CD4-positive, CD25-positive, alpha-beta regulatory T cell (primary cell): ENCODE results near the gene PADI1. TPM values are rescaled to one million over a fixed set of nuclear protein-coding genes. Genes with fewer than 3 reads are reported as not detected.

Experiments
- ATAC-seq, 2 donors: fragments of 150-1000 bp; cut with Tn5 transposase; one replicate each; pipeline ENCODE4 v1.10.0; 2021; ENCODE audit warnings: low read depth in 2 of 2, moderate number of reproducible peaks in 2 of 2, moderate library complexity in 1 of 2
- DNase-seq, 3 donors: peaks; one replicate each; pipeline versions ENCODE4 v3.0.0 to v3.0.0-alpha.2; 2012 to 2022; ENCODE audit warnings: mixed read lengths in 1 of 3
- H3K27ac ChIP-seq: one replicate; pipeline ENCODE4 v1.7.0; 2013; ENCODE audit warnings: mild to moderate bottlenecking, low read length; ENCODE audit not compliant: insufficient read depth, poor library complexity, severe bottlenecking
- H3K27me3 ChIP-seq: one replicate; pipeline ENCODE4 v1.7.0; 2013; ENCODE audit warnings: low read length; ENCODE audit not compliant: control insufficient read depth, insufficient read depth
- H3K36me3 ChIP-seq: one replicate; pipeline ENCODE4 v1.7.0; 2013; ENCODE audit warnings: mild to moderate bottlenecking, low read length, moderate library complexity; ENCODE audit not compliant: control insufficient read depth, insufficient read depth
- H3K4me1 ChIP-seq: 2 replicates; pipeline ENCODE4 v1.7.0; 2013; ENCODE audit warnings: mild to moderate bottlenecking, low read length; ENCODE audit not compliant: insufficient read depth, control insufficient read depth, poor library complexity, severe bottlenecking
- H3K4me3 ChIP-seq: one replicate; pipeline ENCODE4 v1.7.0; 2013; ENCODE audit warnings: low read depth, mild to moderate bottlenecking, low read length, moderate library complexity
- H3K9me3 ChIP-seq, 2 experiments: 1 replicate in 1 of 2; 2 replicates in 1 of 2; pipeline ENCODE4 v1.7.0; 2013; ENCODE audit warnings: low read length in 2 of 2, mild to moderate bottlenecking in 1 of 2, moderate library complexity in 1 of 2; ENCODE audit not compliant: control insufficient read depth in 2 of 2
- H3K27ac Mint-ChIP-seq, 3 donors: one replicate each; pipeline ENCODE4 v1.8.0; 2020 to 2022; ENCODE audit warnings: mild to moderate bottlenecking in 3 of 3, mixed read lengths in 3 of 3, moderate library complexity in 2 of 3
- H3K27me3 Mint-ChIP-seq: one replicate; pipeline ENCODE4 v1.8.0; 2022; ENCODE audit warnings: mild to moderate bottlenecking, mixed read lengths
- H3K36me3 Mint-ChIP-seq: one replicate; pipeline ENCODE4 v1.8.0; 2020; ENCODE audit warnings: mixed read lengths
- H3K4me1 Mint-ChIP-seq, 4 donors: one replicate each; pipeline ENCODE4 v1.8.0; 2020 to 2022; ENCODE audit warnings: mixed read lengths in 4 of 4, mild to moderate bottlenecking in 1 of 4
- H3K4me3 Mint-ChIP-seq, 4 donors: one replicate each; pipeline ENCODE4 v1.8.0; 2020 to 2022; ENCODE audit warnings: mild to moderate bottlenecking in 4 of 4, mixed read lengths in 4 of 4, moderate library complexity in 3 of 4
- H3K9me3 Mint-ChIP-seq, 7 donors: one replicate each; pipeline ENCODE4 v1.8.0; 2020 to 2022; ENCODE audit warnings: mixed read lengths in 7 of 7, mild to moderate bottlenecking in 3 of 7, moderate library complexity in 2 of 7
- polyA plus RNA-seq, 4 donors: library from polyadenylated mRNA; unstranded; fragments of 300-500 nt; fragmentation: Illumina TruSeq; gene quantifications; one replicate each; pipeline ENCODE4 v1.2.3, GENCODE V29; 2021
- total RNA-seq: library from RNA; stranded (reverse); gene quantifications from one replicate; pipeline ENCODE4 v1.2.3, GENCODE V29; 2022

PADI1 gene
- total and polyA plus RNA-seq, 5 donors from 2014 or later: not detected

DNA sequence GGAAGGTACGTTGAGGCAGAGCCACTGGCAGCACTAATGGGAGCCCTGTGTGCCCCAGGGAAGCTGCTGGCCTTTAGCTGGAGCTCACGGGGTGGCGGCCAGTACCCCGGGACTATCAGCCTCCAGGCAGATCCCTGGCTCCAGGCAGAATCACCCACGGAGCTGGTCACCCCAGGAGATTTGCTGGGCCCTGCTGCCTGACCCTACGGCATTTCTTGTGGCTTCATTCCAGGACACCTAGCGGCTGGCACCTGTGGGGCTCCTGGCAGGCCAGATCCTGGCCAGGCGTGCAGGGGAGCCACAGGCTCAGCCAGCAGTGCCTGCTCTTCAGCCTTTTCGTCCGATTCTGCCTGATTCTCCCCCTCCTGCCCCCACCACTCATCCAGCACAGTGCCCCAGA lies 7.1 kb downstream of the PADI1 start:
- H3K4me1 ChIP-seq: peaks cover 11% of the 10 kb centered on the region
- Mint-ChIP-seq H3K27ac (peak overlapping the region in 1 of 3 donors; percentile 57), H3K9me3 (peaks cover 0 to 1% (median 0%) of the 10 kb centered on the region in 7 donors), H3K4me3 (no peak overlapping the region), H3K36me3 (no peaks in the 10 kb centered on the region), H3K4me1 (peaks cover 0 to 18% (median 10%) of the 10 kb centered on the region in 4 donors), H3K27me3 (peaks cover 31% of the 10 kb centered on the region)
- DNase-seq: no peak
- no peak overlapping the region for H3K4me3 ChIP-seq
- H3K9me3 ChIP-seq: no peaks in the 10 kb centered on the region
- no peak overlapping the region for H3K27ac ChIP-seq
- no peak for ATAC-seq
- H3K36me3 ChIP-seq: no peaks in the 10 kb centered on the region
- H3K27me3 ChIP-seq: no peaks in the 10 kb centered on the region

GRCh38 chr1:17212487-17213121 lies 7.7 kb downstream of the PADI1 start:
- peaks cover 11% of the 10 kb centered on the region for H3K4me1 ChIP-seq
- Mint-ChIP-seq H3K27ac (peak overlapping the region in 2 of 3 donors; percentile 4 to 57), H3K4me3 (peak overlapping the region in 3 of 4 donors; percentile 44 to 72 (median 68)), H3K27me3 (peaks cover 31% of the 10 kb centered on the region), H3K4me1 (peaks cover 0 to 18% (median 10%) of the 10 kb centered on the region in 4 donors), H3K36me3 (no peaks in the 10 kb centered on the region), H3K9me3 (peaks cover 0 to 1% (median 0%) of the 10 kb centered on the region in 7 donors)
- DNase-seq (peak in 2 of 3 donors; percentile 15 to 53), ATAC-seq (peak in 1 of 2 donors; percentile 42)
- no peaks in the 10 kb centered on the region for H3K27me3 ChIP-seq
- no peaks in the 10 kb centered on the region for H3K9me3 ChIP-seq
- no peak overlapping the region for H3K4me3 ChIP-seq
- H3K36me3 ChIP-seq: no peaks in the 10 kb centered on the region
- no peak overlapping the region for H3K27ac ChIP-seq

GRCh38 chr1:17213148-17213781 lies 8.3 kb downstream of the PADI1 start:
- H3K9me3 Mint-ChIP-seq: peaks cover 0 to 1% (median 0%) of the 10 kb centered on the region in 7 donors
- Histone ChIP-seq H3K4me3 (no peak overlapping the region), H3K4me1 (peaks cover 11% of the 10 kb centered on the region), H3K27ac (no peak overlapping the region), H3K36me3 (no peaks in the 10 kb centered on the region), H3K27me3 (no peaks in the 10 kb centered on the region), H3K9me3 (no peaks in the 10 kb centered on the region)
- ATAC-seq (no peak), DNase-seq (no peak)
- H3K36me3 Mint-ChIP-seq: no peaks in the 10 kb centered on the region
- peaks cover 0 to 15% (median 10%) of the 10 kb centered on the region in 4 donors for H3K4me1 Mint-ChIP-seq
- H3K4me3 Mint-ChIP-seq: peak overlapping the region in 2 of 4 donors; percentile 44 to 68
- H3K27ac Mint-ChIP-seq: peak overlapping the region in 2 of 3 donors; percentile 4 to 57
- peaks cover 31% of the 10 kb centered on the region for H3K27me3 Mint-ChIP-seq

- no peaks in the 10 kb centered on the region for H3K36me3 Mint-ChIP-seq
- Histone ChIP-seq H3K27ac (no peak overlapping the region), H3K9me3 (no peaks in the 10 kb centered on the region), H3K4me3 (no peak overlapping the region), H3K4me1 (peaks cover 11% of the 10 kb centered on the region), H3K27me3 (no peaks in the 10 kb centered on the region), H3K36me3 (no peaks in the 10 kb centered on the region)
- no peak for ATAC-seq
- no peak for DNase-seq
- peaks cover 0 to 1% (median 0%) of the 10 kb centered on the region in 7 donors for H3K9me3 Mint-ChIP-seq
- H3K27ac Mint-ChIP-seq: no peak overlapping the region
- H3K4me1 Mint-ChIP-seq: peaks cover 0 to 15% (median 10%) of the 10 kb centered on the region in 4 donors
- H3K4me3 Mint-ChIP-seq: no peak overlapping the region
- peaks cover 27% of the 10 kb centered on the region for H3K27me3 Mint-ChIP-seq
These were observed 8.8 kb downstream of the PADI1 start for GRCh38 chr1:17213782-17214148.

DNA sequence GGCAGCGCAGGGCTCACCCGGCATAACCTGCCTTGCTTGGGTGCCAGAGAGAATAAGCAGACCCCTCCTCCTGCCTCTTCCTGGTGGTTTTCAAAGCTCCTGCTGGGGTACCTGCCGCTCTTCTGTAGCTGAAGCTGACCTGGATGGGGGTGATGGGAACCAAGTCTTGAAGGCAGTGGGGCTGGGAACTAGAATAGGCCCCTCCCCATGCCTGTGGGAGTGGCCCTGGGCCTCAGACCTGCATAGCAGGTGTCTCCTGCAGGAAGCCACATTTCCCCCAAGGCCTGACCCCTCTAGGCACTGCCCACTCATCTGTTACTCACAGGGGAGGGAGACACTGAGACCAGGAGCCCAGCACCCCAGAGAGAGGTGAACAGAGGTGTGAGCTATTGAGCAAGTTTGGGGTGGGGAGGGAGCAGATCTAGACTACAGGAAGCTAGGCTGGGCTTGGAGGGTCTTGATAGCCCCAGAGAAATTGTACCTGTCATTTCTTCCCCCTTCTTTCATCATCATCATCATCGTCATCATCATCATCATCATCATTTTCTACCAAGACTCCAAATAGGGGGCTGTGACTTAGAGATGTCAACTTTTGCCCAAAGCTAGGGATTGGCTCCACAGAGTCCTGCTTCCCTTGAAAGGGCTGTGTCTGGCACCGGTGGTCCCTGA lies 10.1 kb downstream of the PADI1 start:
- H3K4me3 ChIP-seq: no peak overlapping the region
- Mint-ChIP-seq H3K27ac (peak overlapping the region in 1 of 3 donors; percentile 6), H3K27me3 (peaks cover 21% of the 10 kb centered on the region), H3K4me3 (no peak overlapping the region), H3K36me3 (no peaks in the 10 kb centered on the region), H3K4me1 (peaks cover 0 to 15% (median 10%) of the 10 kb centered on the region in 4 donors), H3K9me3 (no peaks in the 10 kb centered on the region)
- no peak for ATAC-seq
- peaks cover 11% of the 10 kb centered on the region for H3K4me1 ChIP-seq
- H3K27ac ChIP-seq: no peak overlapping the region
- no peak for DNase-seq
- H3K36me3 ChIP-seq: no peaks in the 10 kb centered on the region
- H3K9me3 ChIP-seq: no peaks in the 10 kb centered on the region
- H3K27me3 ChIP-seq: no peaks in the 10 kb centered on the region

DNA sequence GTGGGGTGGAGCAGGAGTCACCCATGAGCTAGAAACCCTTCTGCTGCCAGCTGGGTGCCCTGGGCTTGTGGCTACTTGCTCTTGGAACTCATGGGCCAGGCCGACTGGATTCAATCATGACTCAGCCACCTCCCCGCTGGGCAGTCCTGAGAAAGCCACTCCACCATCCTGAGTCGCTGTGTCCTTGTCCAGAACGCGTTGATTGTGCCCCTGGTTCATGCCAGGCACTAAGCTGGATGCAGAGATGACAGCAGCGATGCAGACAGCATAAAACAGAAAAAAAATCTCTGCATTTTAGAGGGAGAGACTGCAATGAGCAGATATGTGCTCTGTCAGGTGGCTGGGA lies 10.6 kb downstream of the PADI1 start:
- Mint-ChIP-seq H3K27ac (peak overlapping the region in 1 of 3 donors; percentile 6), H3K4me3 (no peak overlapping the region), H3K4me1 (peaks cover 0 to 15% (median 10%) of the 10 kb centered on the region in 4 donors), H3K36me3 (no peaks in the 10 kb centered on the region), H3K27me3 (peaks cover 21% of the 10 kb centered on the region), H3K9me3 (no peaks in the 10 kb centered on the region)
- Histone ChIP-seq H3K27ac (no peak overlapping the region), H3K4me1 (peaks cover 11% of the 10 kb centered on the region), H3K27me3 (no peaks in the 10 kb centered on the region), H3K4me3 (no peak overlapping the region), H3K9me3 (no peaks in the 10 kb centered on the region), H3K36me3 (no peaks in the 10 kb centered on the region)
- no peak for DNase-seq
- no peak for ATAC-seq

DNA sequence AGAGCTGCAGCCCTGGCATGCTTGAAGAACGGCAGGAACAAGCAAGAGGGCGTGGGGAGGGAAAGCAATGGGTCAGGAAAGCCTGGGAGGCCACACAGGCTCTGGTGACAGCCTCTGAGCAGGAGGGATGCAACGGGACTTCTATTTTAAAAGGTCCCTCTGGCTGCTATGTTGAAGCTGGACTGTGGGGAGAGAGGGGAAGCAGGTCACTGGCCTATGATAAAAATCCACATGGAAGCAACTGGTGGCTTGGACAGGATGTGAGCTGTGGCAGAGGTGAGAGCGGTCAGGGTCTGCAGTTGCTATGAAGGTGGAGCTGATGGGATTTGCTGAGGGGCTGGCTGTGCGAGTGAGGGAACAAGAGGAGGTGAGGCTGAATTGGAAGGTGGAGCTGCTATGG lies 11.2 kb downstream of the PADI1 start:
- no peak overlapping the region for H3K27ac Mint-ChIP-seq
- peaks cover 0 to 15% (median 10%) of the 10 kb centered on the region in 4 donors for H3K4me1 Mint-ChIP-seq
- Histone ChIP-seq H3K4me3 (no peak overlapping the region), H3K27me3 (no peaks in the 10 kb centered on the region), H3K36me3 (no peaks in the 10 kb centered on the region), H3K4me1 (peaks cover 11% of the 10 kb centered on the region), H3K9me3 (no peaks in the 10 kb centered on the region), H3K27ac (no peak overlapping the region)
- peaks cover 21% of the 10 kb centered on the region for H3K27me3 Mint-ChIP-seq
- H3K36me3 Mint-ChIP-seq: no peaks in the 10 kb centered on the region
- no peak for ATAC-seq
- H3K4me3 Mint-ChIP-seq: no peak overlapping the region
- no peak for DNase-seq
- H3K9me3 Mint-ChIP-seq: no peaks in the 10 kb centered on the region
